ENCODE results near the gene XIRP1. TPM values are rescaled to one million over a fixed set of nuclear protein-coding genes. Genes with fewer than 3 reads are reported as not detected.
A peak's percentile ranks its signal among the peaks of the same experiment; 100 is the strongest.
"Not testable (repeated sequence)": the region's sequence is repeated elsewhere in the genome, so short reads cannot be mapped to it uniquely, and the experiment has no call there.

XIRP1 gene
- not detected in 2 replicates for total RNA-seq (2014; rRNA removed; shearing (Covaris generic))
- not detected in 2 replicates for polyA plus RNA-seq (2015; cell fraction: cytosol; rRNA removed)
- polyA plus RNA-seq (2015; cell fraction: nucleus; rRNA removed): 0.02 and 0.10 TPM in 2 replicates

- peak; percentile 53 for DNase-seq (ENCODE audit: low read depth)
Observed at GRCh38 chr3:39192490-39193092, at the start of gene XIRP1. XIRP1 (minus strand) TSS chr3:39192595; CDS start chr3:39189445, 3,150 bp downstream.

- no peak for DNase-seq (ENCODE audit: low read depth)
Observed at GRCh38 chr3:39241561-39241960, 49.2 kb upstream of the XIRP1 start.

GRCh38 chr3:39237027-39237426, 44.6 kb upstream of the XIRP1 start:
- DNase-seq (ENCODE audit: low read depth): no peak

GRCh38 chr3:39234651-39235050, 42.3 kb upstream of the XIRP1 start:
- no peak for DNase-seq (ENCODE audit: low read depth)

- no peak for DNase-seq (ENCODE audit: low read depth)
Observed at GRCh38 chr3:39232859-39233258, 40.5 kb upstream of the XIRP1 start.

- DNase-seq (ENCODE audit: low read depth): no peak
Observed at GRCh38 chr3:39230453-39230852, 38.1 kb upstream of the XIRP1 start.

GRCh38 chr3:39228496-39228895, 36.1 kb upstream of the XIRP1 start:
- no peak for DNase-seq (ENCODE audit: low read depth)

GRCh38 chr3:39227596-39227995, 35.2 kb upstream of the XIRP1 start:
- not testable (repeated sequence) for DNase-seq (ENCODE audit: low read depth)

- DNase-seq (ENCODE audit: low read depth): no peak
Observed at GRCh38 chr3:39226106-39226741, 33.8 kb upstream of the XIRP1 start.

GRCh38 chr3:39224288-39224687, 31.9 kb upstream of the XIRP1 start:
- DNase-seq (ENCODE audit: low read depth): no peak

GRCh38 chr3:39222939-39223338, 30.5 kb upstream of the XIRP1 start:
- no peak for DNase-seq (ENCODE audit: low read depth)

GRCh38 chr3:39222462-39222861, 30.1 kb upstream of the XIRP1 start:
- no peak for DNase-seq (ENCODE audit: low read depth)

- DNase-seq (ENCODE audit: low read depth): no peak
Observed at GRCh38 chr3:39221141-39221530, 28.7 kb upstream of the XIRP1 start.

- DNase-seq (ENCODE audit: low read depth): no peak
Observed at GRCh38 chr3:39220407-39221140, 28.2 kb upstream of the XIRP1 start.

- DNase-seq (ENCODE audit: low read depth): no peak
Observed at GRCh38 chr3:39219702-39220101, 27.3 kb upstream of the XIRP1 start.

- DNase-seq (ENCODE audit: low read depth): no peak
Observed at GRCh38 chr3:39216176-39216790, 23.9 kb upstream of the XIRP1 start.

GRCh38 chr3:39213613-39214012, 21.2 kb upstream of the XIRP1 start:
- DNase-seq (ENCODE audit: low read depth): no peak

- DNase-seq (ENCODE audit: low read depth): no peak
Observed at GRCh38 chr3:39212665-39213064, 20.3 kb upstream of the XIRP1 start.

- no peak for DNase-seq (ENCODE audit: low read depth)
Observed at GRCh38 chr3:39211332-39212130, 19.1 kb upstream of the XIRP1 start.

GRCh38 chr3:39210078-39210477, 17.7 kb upstream of the XIRP1 start:
- no peak for DNase-seq (ENCODE audit: low read depth)

GRCh38 chr3:39209329-39209970, 17.1 kb upstream of the XIRP1 start:
- DNase-seq (ENCODE audit: low read depth): no peak

Data from HT1080 (cell line).